GM19467 (cell line): ENCODE data around the gene PTPRT.

ENCODE experiments used
- ATAC-seq: cut with Tn5 transposase; IDR thresholded peaks from one replicate; pipeline ENCODE4 v1.9.1; 2021; ENCODE audit warnings: mild to moderate bottlenecking, moderate library complexity; ENCODE audit not compliant: unreplicated experiment

PTPRT gene

DNA sequence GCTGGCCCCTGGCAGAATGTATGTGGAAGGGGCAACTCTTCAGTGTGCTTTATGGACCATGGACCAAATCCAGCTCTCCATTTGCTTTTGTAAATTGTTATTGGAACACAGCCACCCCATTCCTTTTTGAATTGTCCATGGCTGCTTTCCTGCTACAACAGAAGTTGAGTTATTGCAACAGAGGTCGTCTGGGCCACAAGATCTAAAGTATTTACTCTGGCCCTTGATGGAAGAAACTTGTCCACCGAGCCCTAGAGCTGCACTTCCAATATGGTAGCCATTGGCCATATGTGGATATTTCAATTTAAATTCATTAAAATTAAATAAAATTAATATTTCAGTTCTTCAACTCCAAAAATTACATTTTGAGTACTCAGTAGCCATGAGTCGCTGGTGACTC is 543.5 kb downstream of the PTPRT start:
- ATAC-seq: no peak

DNA sequence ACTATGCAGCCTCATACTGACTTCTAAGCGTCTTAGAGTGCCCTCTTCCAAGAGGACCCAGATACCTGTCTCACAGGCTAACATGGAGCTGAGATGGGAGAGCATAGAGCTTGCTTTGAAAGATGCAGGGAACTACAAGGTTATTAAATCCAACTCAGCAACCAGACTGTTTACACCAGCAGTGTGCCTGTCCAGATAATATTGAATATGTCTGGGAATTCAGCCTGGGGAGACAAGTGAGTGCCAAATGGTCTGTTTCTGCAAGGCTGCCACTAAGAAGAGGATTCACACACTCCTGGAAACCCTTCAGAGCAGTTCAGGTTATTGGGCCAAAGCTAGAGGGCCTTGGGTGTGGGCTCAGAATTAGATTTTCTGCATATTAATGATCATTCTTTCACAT is 547.8 kb downstream of the PTPRT start:
- ATAC-seq: no peak

DNA sequence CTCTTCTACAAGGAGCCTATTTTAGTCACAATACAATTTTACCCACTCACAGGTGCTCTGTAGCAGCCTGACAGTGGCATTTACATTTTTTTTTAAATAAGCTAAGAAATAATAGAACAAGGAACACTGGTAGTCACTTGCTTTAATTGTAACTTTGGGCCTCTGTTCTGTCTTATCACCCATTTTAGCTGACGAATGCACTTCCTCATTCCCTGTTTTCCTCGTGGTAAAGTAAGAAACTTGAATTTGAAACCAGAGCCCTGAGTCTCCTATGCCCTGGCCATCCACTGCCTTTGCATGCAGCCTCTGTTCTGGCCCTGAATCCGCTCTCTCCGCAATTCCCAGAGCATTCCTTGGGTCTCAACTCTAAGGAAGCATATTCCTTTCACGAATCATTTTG is 550.6 kb downstream of the PTPRT start:
- no peak for ATAC-seq

DNA sequence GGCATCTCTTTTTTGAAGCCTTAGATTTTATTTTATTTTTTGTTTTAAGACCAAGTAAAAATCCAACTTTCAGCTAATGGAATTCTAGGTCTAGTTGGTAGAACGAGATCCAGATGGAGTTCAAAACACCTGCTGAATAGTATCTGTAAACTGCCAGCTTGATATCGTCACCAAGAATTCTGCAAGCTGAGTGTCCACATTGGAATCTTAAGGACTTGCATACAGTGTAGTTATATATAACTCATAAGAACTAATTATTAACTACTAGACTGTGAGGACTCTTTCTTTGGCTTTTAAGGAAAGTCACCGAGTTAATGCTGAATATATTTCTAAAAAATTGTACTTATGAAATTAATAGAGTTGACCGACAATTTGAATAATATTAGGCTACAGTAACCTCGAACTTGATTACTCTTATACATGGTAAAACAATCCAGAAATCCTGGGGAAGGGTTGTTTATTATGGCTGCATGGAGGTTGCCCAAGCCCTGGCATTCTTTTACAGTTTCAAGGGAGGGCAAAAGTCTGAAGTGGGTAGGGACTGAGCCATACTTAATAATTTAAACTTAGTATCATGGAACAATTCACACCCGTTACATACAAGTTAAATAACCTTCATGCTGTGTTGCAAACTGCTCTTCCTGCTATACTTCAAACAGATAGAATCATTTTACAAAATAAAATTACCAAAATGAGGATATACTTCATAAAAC is 553.9 kb downstream of the PTPRT start:
- ATAC-seq: no peak

DNA sequence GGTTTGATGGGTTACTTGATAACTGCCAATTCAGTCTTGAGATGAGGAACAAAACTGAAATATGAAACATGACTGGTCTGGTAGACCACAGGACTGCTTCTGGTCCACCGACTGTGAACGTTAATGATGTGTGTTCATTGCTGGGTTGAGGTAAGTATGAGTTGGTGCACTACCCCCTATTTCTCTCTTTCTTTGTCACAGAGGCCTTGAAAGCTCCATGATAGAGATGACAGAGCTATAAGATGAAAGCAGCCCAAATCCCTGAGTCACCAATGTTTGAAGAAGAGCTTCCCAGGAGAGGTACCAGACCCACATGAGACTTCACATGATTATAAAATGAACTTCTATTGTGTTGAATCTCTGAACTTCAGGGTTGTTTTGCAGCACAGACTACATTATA is 555.5 kb downstream of the PTPRT start:
- no peak for ATAC-seq

DNA sequence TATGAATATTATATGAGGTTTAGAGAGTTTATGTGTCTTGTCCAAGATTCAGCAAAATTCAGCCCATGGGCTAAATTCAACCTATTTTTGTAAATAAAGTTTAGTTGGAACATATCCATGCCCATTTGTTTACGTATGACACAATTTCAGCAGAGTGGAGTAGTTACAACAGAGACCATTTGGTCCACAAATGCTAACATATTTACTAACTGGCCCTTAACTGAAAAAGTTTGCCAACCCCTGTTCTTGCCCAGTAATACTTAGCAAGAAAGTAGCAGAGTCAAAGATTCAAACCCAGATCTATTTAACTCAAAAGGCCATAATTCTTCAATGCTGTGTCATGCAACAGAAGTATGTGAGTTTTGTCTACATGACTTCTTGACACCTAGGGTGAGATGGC is 561.0 kb downstream of the PTPRT start:
- no peak for ATAC-seq

DNA sequence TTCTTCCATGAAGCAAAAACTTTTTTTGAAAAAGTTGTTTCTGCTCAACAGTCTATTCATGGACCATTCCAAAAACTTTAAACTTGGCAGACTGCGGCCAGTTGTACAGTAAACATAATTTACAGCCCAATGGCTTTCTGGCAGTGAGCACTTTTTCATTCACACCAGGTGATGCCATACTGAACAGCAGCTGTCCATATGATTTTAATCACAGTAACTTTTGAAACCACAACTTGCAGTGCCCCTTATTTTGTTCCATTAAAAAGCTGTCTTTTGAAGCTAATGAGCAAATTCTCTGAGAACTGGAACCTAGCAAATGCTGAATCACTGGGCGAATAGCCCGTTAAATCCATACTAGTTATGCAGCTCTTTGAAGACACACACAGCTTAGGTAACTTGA is 576.6 kb downstream of the PTPRT start:
- no peak for ATAC-seq

DNA sequence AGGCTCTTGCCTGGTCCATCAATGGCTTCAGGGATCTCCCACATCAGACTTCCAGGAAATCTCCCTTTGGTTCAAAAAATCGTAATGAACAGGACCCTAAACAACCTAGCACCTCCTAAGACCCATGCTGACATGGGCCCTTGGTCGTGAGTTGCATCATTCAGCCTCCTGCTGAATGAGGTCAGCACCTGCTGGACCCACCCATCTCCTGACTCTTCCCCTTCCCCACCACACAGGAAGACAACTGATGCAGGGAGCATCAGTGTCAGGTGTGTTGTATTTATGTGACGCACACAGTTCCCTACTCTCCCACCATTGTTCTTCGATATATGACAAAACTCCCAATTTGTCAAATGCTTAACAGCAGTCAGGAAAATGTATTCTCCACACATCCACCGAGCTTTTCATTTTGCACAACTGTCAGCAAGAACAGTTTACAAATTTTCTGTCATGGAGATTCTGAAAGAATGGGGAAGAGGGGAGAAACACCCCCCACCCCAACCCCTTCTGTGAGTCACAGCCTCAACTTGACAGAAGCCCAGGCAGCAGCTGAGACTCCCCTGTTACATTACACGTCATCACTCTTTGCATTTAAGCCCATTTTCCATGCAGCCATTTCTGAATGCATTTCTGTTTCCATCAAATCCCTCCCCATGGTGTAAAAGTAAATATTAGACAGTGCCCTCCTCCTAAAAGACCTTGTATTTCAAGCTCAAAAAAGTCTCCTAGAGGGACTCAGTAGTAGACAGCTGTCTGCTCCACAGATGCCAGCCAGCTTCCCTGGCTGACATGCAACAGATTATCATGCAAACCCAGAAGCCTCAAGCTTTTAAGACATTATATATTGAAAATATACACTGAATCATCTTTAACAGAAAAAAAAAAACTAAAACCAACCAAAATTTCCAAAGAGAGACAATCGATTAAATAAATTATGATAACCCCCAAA is 577.5 kb downstream of the PTPRT start:
- no peak for ATAC-seq

DNA sequence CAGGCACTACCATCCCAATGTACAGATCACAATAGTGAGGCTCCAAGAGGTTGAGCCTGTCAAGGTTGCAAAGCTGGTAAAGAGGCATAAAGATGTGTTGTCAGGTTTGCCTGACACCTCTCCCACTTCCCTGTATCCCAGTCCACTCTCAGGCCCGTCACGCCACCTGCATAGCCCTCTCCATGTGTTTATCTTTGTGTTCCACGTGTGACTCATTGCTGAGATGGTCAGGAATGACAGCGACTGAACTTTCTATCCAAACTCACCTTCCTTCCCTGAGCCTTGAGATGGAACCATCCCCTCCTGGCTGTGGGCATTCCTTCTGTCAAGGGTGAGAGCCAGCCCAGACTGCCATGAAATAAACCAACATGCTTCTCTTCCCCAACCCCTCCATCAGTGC is 578.3 kb downstream of the PTPRT start:
- ATAC-seq: no peak

DNA sequence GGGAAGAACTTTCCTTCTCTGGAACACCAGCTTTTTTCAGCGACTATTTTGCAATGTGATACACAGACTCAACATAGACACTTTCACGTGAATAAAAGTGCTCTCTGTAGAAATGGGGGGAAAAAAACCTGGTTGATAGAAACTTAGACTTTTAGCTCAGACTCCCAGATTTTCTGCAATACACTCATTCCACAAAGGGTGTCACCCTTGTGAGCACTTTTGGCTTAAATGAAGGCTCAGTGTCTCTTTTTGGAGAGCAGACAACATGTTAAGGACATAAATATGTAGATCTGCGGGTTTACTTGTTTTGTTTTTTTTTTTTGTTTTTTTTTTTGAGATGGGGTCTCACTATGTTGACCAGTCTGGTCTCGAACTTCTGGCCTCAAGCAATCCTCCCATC is 579.6 kb downstream of the PTPRT start:
- no peak for ATAC-seq

DNA sequence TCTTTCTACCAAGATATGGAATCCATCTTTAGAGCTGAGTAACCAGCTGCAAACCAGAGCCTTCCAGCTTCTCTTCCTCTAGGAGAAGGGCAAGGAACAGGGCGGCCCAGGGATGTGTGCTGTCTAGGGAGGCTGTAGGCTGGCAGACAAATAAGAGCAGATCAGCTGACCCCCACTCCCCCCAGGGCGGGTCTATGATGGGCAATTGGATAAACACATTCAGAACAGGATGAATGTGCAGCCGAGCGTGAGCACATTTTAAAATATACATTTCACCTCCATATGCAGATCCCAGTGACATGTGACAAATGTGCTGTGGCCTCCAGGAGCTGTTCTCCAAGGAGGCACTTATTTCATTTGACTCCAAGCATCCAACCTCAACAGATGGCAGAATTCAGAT is 580.1 kb downstream of the PTPRT start:
- no peak for ATAC-seq

DNA sequence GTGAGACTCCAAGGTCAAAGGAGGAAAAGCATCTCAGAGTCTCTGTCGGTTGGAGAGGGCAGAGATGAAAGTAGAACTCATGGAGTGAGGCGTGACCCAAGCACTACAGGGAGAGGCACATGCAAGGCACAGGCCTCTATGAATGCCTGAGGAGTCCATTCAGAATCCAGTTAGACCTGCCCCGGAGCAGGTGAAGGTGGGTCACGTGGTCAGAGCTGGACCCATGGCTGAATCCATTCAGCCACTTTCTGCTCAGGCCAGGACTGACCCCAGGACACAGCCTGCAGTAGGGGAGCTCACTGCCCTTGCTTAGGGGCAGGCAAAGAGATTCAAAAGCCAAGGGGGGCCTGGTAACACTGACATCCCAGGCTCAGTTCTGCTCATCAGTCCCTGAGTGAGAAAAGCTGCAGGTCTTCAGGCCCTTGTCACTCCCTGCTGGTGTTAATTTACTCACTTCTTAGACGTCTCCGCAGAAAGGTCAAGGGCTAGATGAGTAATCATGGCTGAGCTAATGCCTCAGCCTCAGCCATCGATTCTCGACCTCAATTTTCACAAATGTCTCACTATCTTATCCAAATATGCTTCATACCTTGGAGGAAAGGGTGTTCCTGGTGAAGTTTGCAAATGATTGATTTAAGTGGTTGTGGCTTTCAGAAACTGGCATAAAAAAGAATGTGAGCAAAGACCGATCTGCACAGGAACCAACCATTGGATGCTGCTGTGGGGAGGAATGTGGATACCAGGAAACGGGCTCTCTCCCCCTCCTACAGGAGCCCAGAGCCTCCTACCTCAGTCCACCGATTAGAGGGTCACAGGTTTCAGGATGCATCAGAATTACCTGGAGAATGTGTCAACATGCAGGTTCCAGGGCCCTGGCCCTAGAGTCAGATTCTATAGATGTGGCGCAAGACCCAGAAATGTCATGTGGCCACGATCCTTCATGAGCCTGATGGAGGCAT is 584.4 kb downstream of the PTPRT start:
- ATAC-seq: no peak

DNA sequence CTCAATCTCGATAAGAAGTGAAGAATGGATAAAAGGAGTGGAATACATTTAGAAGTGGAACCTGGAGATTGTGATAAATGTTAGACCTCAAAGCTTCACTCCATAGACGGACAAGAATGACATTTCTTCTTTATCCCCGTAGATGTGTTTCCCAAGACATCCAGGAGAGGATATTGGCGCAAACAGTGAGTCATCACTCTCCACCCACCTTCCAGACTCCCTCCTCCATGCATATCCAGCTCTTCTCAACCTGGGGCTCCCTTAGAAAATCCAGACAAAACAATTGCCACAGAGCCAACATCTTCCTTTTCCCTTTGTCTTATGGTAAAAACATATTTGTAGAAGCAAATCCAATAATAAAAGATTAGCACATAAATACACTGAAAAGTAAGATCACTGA is 586.1 kb downstream of the PTPRT start:
- no peak for ATAC-seq

DNA sequence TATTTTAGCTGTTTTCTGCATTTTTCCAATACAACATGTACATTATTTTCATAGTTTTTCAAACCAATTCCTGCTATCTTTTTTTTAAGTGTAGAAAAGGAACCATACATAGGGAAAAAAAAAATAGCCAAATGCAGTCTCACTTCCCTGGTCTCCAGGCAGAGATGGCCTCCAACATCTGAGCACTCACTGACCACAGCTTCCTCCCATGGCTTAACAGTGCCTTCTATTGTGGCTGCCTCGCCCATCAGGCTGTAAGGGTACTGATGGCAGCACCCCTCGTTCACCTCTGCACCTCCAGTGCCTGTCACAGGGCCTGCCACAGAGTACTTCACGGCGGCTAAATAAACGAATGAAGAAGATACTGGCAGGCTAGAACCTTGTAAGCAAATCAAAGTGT is 591.1 kb downstream of the PTPRT start:
- no peak for ATAC-seq

DNA sequence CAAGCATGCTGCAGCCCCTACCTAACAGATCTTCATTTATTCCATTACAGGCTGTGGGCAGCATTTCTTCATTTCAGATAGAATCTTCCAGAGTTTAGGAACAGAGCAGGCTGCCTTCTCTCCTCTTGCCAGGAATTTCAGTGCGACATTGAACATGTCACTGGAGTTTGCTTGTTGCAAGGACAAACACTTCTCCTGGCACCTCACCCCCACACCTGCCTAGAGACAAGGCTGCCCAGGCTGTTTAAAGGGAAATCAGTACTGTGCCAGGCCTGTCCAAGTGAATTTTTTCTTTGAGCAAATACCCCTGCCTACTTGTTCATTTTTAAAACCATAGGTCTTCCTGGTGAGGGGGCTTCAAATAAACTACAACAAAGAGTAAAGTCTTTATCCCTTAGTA is 594.1 kb downstream of the PTPRT start:
- ATAC-seq: no peak

DNA sequence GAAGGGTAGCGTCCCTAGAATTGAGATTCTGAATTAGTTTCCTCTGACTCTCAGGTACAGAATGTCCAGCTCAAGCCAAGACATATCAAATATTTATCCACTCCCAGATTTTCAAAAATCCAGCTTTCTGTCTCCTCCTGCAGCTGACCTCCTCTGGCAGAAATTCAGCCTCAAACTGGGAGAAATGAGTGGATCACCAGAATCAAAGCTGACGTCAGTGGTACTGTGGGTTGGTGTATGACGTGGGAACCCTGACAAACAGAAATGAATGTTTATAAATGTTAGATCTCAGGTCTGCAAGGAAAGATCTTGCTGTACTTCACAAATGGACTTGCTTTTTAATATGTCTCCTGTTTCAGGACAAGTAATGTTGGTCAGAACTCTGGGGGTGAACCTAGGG is 595.0 kb downstream of the PTPRT start:
- ATAC-seq: no peak

DNA sequence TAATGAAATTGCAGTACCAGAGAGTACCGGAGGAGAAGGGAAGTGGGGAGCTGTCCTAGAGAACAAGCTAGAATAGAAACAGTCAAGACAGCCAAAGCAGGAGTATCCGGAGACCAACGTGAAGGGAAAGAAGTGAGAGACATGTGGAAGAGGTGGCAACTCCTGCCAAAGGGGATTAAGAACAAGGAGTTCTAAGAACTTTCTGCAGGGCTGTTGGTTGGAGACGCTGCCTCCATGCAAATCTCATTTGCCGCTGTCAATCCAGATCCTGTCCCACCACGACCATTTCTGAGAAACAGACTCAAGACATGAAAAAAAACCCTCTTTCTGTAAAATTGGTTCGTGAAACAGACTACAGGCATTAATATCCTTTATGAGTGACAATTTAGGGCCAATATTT is 595.7 kb downstream of the PTPRT start:
- no peak for ATAC-seq

DNA sequence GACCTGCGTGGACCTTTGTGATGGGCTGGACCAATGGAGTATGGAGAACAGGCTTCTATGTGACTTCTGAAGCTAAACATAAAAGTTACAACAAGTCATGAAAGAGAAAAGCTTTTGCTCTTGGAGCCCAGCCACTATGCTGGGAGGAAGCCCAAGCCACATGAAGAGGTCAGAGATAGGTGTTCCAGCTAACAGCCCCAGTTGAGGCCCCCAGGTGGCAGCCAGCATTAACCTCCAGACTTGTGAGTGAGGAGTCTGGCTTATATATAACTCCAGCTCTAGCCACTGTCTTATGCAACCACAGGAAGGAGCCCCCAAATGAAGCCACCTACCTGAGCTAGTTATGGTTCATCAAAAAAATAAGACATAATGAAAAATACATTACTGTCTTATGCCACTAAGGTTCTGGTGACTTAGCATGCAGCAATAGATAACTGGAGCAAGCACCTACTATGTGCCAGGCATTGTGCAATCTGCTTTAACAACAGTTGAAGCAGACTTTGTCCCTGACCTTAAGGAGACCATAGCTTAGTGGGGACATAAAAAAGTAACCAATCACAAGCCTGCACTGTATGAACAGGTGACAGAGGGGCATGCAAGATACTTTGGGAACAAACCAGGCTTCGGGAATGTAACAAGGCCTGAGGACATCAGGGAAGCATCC is 599.6 kb downstream of the PTPRT start:
- ATAC-seq: no peak

DNA sequence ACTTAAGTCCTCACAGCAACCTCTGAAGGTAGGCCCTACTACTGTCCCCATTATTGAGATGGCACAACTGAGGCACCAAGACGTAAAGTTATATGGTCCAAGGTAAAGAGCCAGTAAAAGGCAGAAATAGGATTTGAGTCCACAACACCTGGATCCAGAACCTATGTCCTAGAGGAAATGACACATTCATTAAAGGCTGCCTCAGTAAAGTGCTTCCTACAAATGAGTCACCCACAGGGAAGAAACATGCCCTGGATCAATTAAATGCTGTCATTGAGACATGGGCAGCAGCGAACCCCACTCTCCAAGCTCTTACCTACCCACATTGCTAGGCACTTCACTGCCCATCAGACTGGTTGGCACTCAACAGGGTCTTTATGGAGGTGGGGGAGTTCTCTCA is 600.9 kb downstream of the PTPRT start:
- no peak for ATAC-seq

DNA sequence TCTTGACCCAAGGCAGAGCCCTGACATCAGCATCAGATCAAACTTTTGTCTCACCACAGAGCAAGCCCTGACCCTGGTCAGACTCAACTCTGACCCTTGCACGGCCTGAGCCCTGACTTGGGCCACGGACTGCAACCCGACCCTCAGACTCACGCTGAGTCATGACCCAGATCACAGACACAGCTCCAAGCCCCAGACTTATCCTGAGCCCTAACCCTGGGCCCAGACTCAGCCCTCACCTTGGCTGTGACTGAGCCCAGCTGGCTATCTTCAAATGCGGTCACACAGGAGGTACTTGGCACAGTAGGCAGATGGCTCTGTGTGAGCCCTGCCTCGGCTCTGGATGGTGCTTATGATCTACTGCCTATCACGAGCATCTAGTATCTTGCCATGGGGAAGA is 602.3 kb downstream of the PTPRT start:
- no peak for ATAC-seq

DNA sequence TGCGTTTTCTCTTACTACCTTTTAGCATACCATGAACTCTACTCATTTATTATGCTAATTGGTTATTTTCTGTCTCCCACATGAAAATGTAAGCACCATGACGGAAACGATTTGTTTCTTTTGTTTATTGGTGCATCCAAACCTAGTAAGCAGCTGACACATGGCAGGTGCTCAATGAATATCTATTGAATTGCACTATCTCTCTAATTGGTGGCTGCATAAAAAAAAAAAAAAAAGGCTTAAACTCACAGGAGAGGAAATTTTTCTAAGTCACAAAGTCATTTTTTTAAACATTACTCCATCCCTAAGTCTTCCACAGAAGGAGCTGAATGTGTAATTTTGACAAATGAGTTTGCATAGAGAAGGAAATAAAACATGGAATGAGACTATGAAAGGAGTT is 608.4 kb downstream of the PTPRT start:
- no peak for ATAC-seq
